Fibroblast of lung (primary cell): Measurements from ENCODE around the gene COL27A1. TPM values are rescaled to one million over a fixed set of nuclear protein-coding genes. Genes with fewer than 3 reads are reported as not detected.
A peak's percentile ranks its signal among the peaks of the same experiment; 100 is the strongest.

Experiments
- DNase-seq, 2 donors: peaks; one replicate each; pipeline versions ENCODE4 v3.0.0 to v3.0.0-alpha.2; 2010; ENCODE audit warnings: low read depth in 2 of 2
- H2AFZ ChIP-seq: 2 replicates; pipeline ENCODE4 v1.5.1; 2012; ENCODE audit warnings: low read length, control low read depth, inconsistent platforms
- H3K27ac ChIP-seq: 2 replicates; pipeline ENCODE4 v1.5.1; 2011; ENCODE audit warnings: low read length, control low read depth; ENCODE audit not compliant: insufficient read depth
- H3K27me3 ChIP-seq: 2 replicates; pipeline ENCODE4 v1.5.1; 2011; ENCODE audit warnings: mild to moderate bottlenecking, low read length; ENCODE audit not compliant: control insufficient read depth, insufficient read depth
- H3K36me3 ChIP-seq: 2 replicates; pipeline ENCODE4 v1.5.1; 2011; ENCODE audit warnings: low read length; ENCODE audit not compliant: control insufficient read depth, insufficient read depth
- H3K4me1 ChIP-seq: 2 replicates; pipeline ENCODE4 v1.5.1; 2011; ENCODE audit warnings: low read length; ENCODE audit not compliant: control insufficient read depth, insufficient read depth; ENCODE audit errors: extremely low read depth
- H3K4me2 ChIP-seq: 2 replicates; pipeline ENCODE4 v1.5.1; 2011; ENCODE audit warnings: low read length, control low read depth; ENCODE audit not compliant: insufficient read depth; ENCODE audit errors: extremely low read depth
- H3K4me3 ChIP-seq, 4 experiments: fragments of 200-600 bp in 1 of 4; sonication (generic) in 1 of 4; replicated peaks in 1 of 4; 2 replicates each; pipeline ENCODE4 v1.5.1; 2011 to 2016; ENCODE audit warnings: low read length in 4 of 4, low read depth in 3 of 4, mild to moderate bottlenecking in 3 of 4, control low read depth in 2 of 4, inconsistent platforms in 1 of 4, mixed read lengths in 1 of 4; ENCODE audit not compliant: insufficient read depth in 1 of 4; ENCODE audit errors: control extremely low read depth in 1 of 4
- H3K79me2 ChIP-seq: 2 replicates; pipeline ENCODE4 v1.5.1; 2012; ENCODE audit warnings: mild to moderate bottlenecking, low read length, inconsistent platforms; ENCODE audit not compliant: control insufficient read depth, insufficient read depth
- H3K9ac ChIP-seq: 2 replicates; pipeline ENCODE4 v1.5.1; 2011; ENCODE audit warnings: mild to moderate bottlenecking, low read length, control low read depth; ENCODE audit not compliant: insufficient read depth
- H3K9me3 ChIP-seq: 2 replicates; pipeline ENCODE4 v1.5.1; 2012; ENCODE audit warnings: low read depth, low read length; ENCODE audit not compliant: control insufficient read depth, insufficient read depth
- H4K20me1 ChIP-seq: 2 replicates; pipeline ENCODE4 v1.5.1; 2011; ENCODE audit warnings: low read length; ENCODE audit not compliant: control insufficient read depth, insufficient read depth; ENCODE audit errors: extremely low read depth
- CTCF ChIP-seq, 2 donors: IDR thresholded peaks in 1 of 2; conservative IDR thresholded peaks in 1 of 2; 1 replicate in 1 of 2; 2 replicates in 1 of 2; pipeline ENCODE4 v1.5.1; 2011 to 2012; ENCODE audit warnings: low read length in 2 of 2, control low read depth in 1 of 2, inconsistent platforms in 1 of 2, low read depth in 1 of 2, mild to moderate bottlenecking in 1 of 2
- EZH2 ChIP-seq: IDR thresholded peaks from 2 replicates; pipeline ENCODE4 v1.5.1; 2012; ENCODE audit warnings: low read length, control low read depth, mild to moderate bottlenecking; ENCODE audit errors: missing control alignments
- polyA plus RNA-seq, 2 donors: library from polyadenylated mRNA; depleted of rRNA in 1 of 2; stranded (reverse) in 1 of 2; unstranded in 1 of 2; fragments of >200 nt; gene quantifications; 2 replicates each; pipeline ENCODE4 v1.2.1, GENCODE V29; 2011 to 2012; ENCODE audit warnings: missing spikeins in 1 of 2
- total RNA-seq: library from RNA; depleted of rRNA; stranded (reverse); fragments of >200 nt; gene quantifications from 2 replicates; pipeline ENCODE4 v1.2.1, GENCODE V29; 2014

Gene COL27A1
- total and polyA plus RNA-seq, 2 donors (not counting 1 experiment from before 2014, with no cell fraction given), result 2.4 to 5.4 TPM

DNA sequence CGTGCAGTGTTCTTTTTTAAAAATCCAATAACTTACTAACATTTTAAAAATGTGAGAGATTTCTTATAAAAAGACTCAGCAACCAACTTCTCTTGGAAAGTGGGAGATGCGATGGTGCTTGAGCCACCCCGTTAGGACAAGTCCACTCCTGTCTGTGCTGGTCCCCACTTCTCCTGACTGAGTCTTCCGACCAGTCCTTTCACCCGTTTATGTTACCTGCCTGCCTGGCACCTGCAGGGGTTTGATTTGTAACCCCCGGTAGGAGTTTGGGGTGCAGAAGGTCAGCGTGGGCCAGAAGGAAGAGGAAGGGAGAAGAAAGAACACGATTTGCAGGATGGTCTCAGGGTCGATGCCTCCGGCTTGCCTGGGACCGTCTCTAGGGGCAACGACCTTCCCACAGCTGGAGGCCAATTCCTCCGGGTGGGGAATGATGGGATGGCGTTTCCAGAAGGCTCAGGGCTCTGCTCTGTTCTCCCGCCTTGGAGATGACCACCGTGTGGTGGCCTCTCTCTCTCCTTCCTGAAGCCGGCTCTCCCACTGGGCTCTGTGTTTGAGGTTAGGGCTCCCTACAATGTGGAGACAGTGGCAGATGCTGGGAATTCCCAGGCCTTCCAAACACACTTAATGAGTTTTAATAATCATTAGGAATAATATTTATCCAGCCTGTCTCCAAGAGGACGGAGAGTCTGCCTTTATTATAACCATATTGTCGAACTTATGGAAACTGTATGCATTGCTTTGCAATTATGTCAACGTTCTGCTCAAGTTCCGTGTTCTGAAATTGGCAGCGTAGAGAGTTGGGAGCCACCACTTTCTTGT is 14.8 kb downstream of the COL27A1 start:
- H3K9ac ChIP-seq, result no peak overlapping the region
- no peaks in the 10 kb centered on the region for H4K20me1 ChIP-seq
- H2AFZ ChIP-seq, result no peak overlapping the region
- no peaks in the 10 kb centered on the region for H3K9me3 ChIP-seq
- no peak for DNase-seq
- peaks cover 21% of the 10 kb centered on the region for H3K4me1 ChIP-seq
- no peak overlapping the region for H3K27ac ChIP-seq
- H3K36me3 ChIP-seq, result peaks cover 2% of the 10 kb centered on the region
- TF ChIP-seq EZH2 (no peak), CTCF (conservative IDR thresholded peaks at IDR 0.05 in 1 of 2, IDR thresholded peaks at IDR 0.05 in 1 of 2; ENCODE audit: low read depth in 1 of 2, low read length in 2 of 2) (no peak)
- no peaks in the 10 kb centered on the region for H3K27me3 ChIP-seq
- H3K79me2 ChIP-seq, result no peaks in the 10 kb centered on the region
- H3K4me3 ChIP-seq, result no peak overlapping the region
- peak overlapping the region; percentile 32 for H3K4me2 ChIP-seq

DNA sequence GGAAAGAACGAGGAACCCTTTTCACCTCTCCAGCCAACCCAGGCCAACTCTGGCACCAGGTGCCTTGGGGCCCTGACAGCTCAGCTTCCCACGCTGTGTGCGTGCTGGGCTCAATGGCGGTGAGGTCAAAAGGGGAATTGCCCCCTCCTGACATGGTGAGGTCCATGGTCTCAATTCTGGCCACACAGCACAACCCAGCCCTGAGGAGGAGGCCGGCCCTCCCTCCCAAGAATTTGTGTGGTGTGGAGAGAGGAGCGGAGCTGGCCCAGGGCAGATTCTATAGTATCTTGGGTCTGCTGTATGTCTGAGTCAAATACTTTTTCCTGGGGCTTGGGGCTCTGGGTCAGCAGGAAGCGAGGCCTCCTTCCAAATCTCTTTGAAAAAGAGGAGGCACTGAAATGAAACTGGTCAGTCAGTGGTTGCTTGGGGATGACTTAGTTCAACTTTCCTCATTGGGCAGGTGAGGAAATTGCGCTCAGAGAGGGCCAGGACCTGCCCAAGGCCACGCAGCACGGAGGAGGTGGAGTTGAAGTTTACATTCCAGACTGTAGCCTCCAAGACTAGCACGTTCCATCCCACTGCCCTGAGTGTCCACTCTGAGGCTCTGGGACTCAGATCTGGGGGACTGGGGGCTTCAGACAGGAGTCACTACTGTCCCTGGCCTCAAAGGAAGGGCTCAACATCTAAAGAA is 15.6 kb downstream of the COL27A1 start:
- no peak overlapping the region for H3K4me2 ChIP-seq

More for the DNA sequence above, 15.6 kb downstream of the COL27A1 start:
- DNase-seq, result no peak
- no peak overlapping the region for H2AFZ ChIP-seq
- no peaks in the 10 kb centered on the region for H3K79me2 ChIP-seq
- no peaks in the 10 kb centered on the region for H3K9me3 ChIP-seq
- no peaks in the 10 kb centered on the region for H3K27me3 ChIP-seq
- peaks cover 25% of the 10 kb centered on the region for H3K4me1 ChIP-seq
- TF ChIP-seq EZH2 (no peak), CTCF (conservative IDR thresholded peaks at IDR 0.05 in 1 of 2, IDR thresholded peaks at IDR 0.05 in 1 of 2; ENCODE audit: low read depth in 1 of 2, low read length in 2 of 2) (no peak)
- H3K36me3 ChIP-seq, result peaks cover 2% of the 10 kb centered on the region
- no peak overlapping the region for H3K9ac ChIP-seq
- H3K27ac ChIP-seq, result no peak overlapping the region
- H3K4me3 ChIP-seq, result no peak overlapping the region
- no peaks in the 10 kb centered on the region for H4K20me1 ChIP-seq
